Measurements from ENCODE around the gene MARF1. TPM values are rescaled to one million over a fixed set of nuclear protein-coding genes. Genes with fewer than 3 reads are reported as not detected.

Gene MARF1
- total RNA-seq, 1 experiment from 2014 or later, result 68.1 TPM

- intact Hi-C loops (cut with micrococcal nuclease; ENCODE audit: unreplicated experiment), result no loop called here
- H3K4me3 ChIP-seq, result no peak overlapping the region
- no peak overlapping the region for H2AFZ ChIP-seq
- ChIA-PET POLR2A (ENCODE audit: unreplicated experiment) (no interaction called here), CTCF (no interaction called here)
- peaks cover 20% of the 10 kb centered on the region for H3K4me1 ChIP-seq (replicated peaks; ENCODE audit: insufficient read depth)
- H4K20me1 ChIP-seq (ENCODE audit: insufficient read depth), result no peaks in the 10 kb centered on the region
- H3K27ac ChIP-seq, result no peak overlapping the region
- H3K27me3 ChIP-seq (ENCODE audit: insufficient read depth, low read depth), result no peaks in the 10 kb centered on the region
- no peak for DNase-seq
- no peaks in the 10 kb centered on the region for H3K9me2 ChIP-seq (ENCODE audit: insufficient read depth)
- H3K9me3 ChIP-seq (ENCODE audit: insufficient read depth, low read depth), result peaks cover 7% of the 10 kb centered on the region; the same call in 1 of the 2 replicates
- no TSS peak for BruUV-seq (replicated peaks)
- H3F3A ChIP-seq (ENCODE audit: insufficient read depth, low read depth), result peaks cover 14% of the 10 kb centered on the region
- TF ChIP-seq EZH2 (IDR thresholded peaks at IDR 0.05; ENCODE audit: low read depth), result no peak
- no peak for TF ChIP-seq CTCF (conservative IDR thresholded peaks at IDR 0.05)
- no peaks in the 10 kb centered on the region for H3K36me3 ChIP-seq (ENCODE audit: low read depth)
- H3K4me2 ChIP-seq, result no peak overlapping the region
- H3K79me2 ChIP-seq (ENCODE audit: low read depth), result no peaks in the 10 kb centered on the region
Observed at GRCh38 chr16:15567823-15568222, 75.1 kb downstream of the MARF1 start.

GRCh38 chr16:15566095-15566494, 76.9 kb downstream of the MARF1 start:
- no peaks in the 10 kb centered on the region for H4K20me1 ChIP-seq (ENCODE audit: insufficient read depth)
- no peaks in the 10 kb centered on the region; the same call in 1 of the 2 replicates for H3F3A ChIP-seq (ENCODE audit: insufficient read depth, low read depth)
- H3K4me2 ChIP-seq, result no peak overlapping the region
- TF ChIP-seq CTCF (conservative IDR thresholded peaks at IDR 0.05) (no peak), EZH2 (IDR thresholded peaks at IDR 0.05; ENCODE audit: low read depth) (no peak)
- BruUV-seq (replicated peaks), result no TSS peak
- peaks cover 3% of the 10 kb centered on the region for H3K4me1 ChIP-seq (replicated peaks; ENCODE audit: insufficient read depth)
- no peaks in the 10 kb centered on the region for H3K79me2 ChIP-seq (ENCODE audit: low read depth)
- DNase-seq, result no peak
- no peak overlapping the region for H2AFZ ChIP-seq
- H3K4me3 ChIP-seq, result no peak overlapping the region
- H3K27me3 ChIP-seq (ENCODE audit: insufficient read depth, low read depth), result no peaks in the 10 kb centered on the region
- ChIA-PET CTCF (interaction anchor here (0.6 kb wide), 2 partner anchors 36 to 48 kb away, joined by 3 to 5 read pairs; no protein-coding TSS in a partner anchor), POLR2A (ENCODE audit: unreplicated experiment) (no interaction called here)
- no peaks in the 10 kb centered on the region for H3K36me3 ChIP-seq (ENCODE audit: low read depth)
- intact Hi-C loops (cut with micrococcal nuclease; ENCODE audit: unreplicated experiment), result no loop called here
- H3K9me2 ChIP-seq (ENCODE audit: insufficient read depth), result no peaks in the 10 kb centered on the region
- H3K27ac ChIP-seq, result no peak overlapping the region
- peaks cover 7% of the 10 kb centered on the region; the same call in 1 of the 2 replicates for H3K9me3 ChIP-seq (ENCODE audit: insufficient read depth, low read depth)

GRCh38 chr16:15564604-15565339, 78.2 kb downstream of the MARF1 start:
- Histone ChIP-seq H3K4me2 (no peak overlapping the region), H2AFZ (no peak overlapping the region), H3K79me2 (ENCODE audit: low read depth) (no peaks in the 10 kb centered on the region), H3F3A (ENCODE audit: insufficient read depth, low read depth) (no peaks in the 10 kb centered on the region; the same call in 1 of the 2 replicates), H4K20me1 (ENCODE audit: insufficient read depth) (no peaks in the 10 kb centered on the region), H3K27ac (no peak overlapping the region), H3K9me3 (ENCODE audit: insufficient read depth, low read depth) (peaks cover 7% of the 10 kb centered on the region; the same call in 1 of the 2 replicates), H3K27me3 (ENCODE audit: insufficient read depth, low read depth) (no peaks in the 10 kb centered on the region), H3K4me1 (replicated peaks; ENCODE audit: insufficient read depth) (no peaks in the 10 kb centered on the region), H3K4me3 (no peak overlapping the region), H3K36me3 (ENCODE audit: low read depth) (no peaks in the 10 kb centered on the region), H3K9me2 (ENCODE audit: insufficient read depth) (no peaks in the 10 kb centered on the region)
- POLR2A ChIA-PET (ENCODE audit: unreplicated experiment), result no interaction called here
- no peak for DNase-seq
- no peak for TF ChIP-seq CTCF (conservative IDR thresholded peaks at IDR 0.05)
- no peak for TF ChIP-seq EZH2 (IDR thresholded peaks at IDR 0.05; ENCODE audit: low read depth)
- BruUV-seq (replicated peaks), result no TSS peak
- intact Hi-C loops (cut with micrococcal nuclease; ENCODE audit: unreplicated experiment), result no loop called here
- CTCF ChIA-PET, result no interaction called here
